Hepatocyte (in vitro differentiated cells): ENCODE measurements around the gene BSDC1.

Experiments
- CTCF ChIP-seq: fragments of 200-600 bp; sonication (generic); IDR thresholded peaks from 2 replicates; pipeline ENCODE4 v1.5.1; 2016; ENCODE audit warnings: antibody characterized with exemption, mild to moderate bottlenecking; ENCODE audit not compliant: poor library complexity
- EZH2 ChIP-seq: fragments of 200-600 bp; sonication (generic); IDR thresholded peaks from 2 replicates; pipeline ENCODE4 v1.6.1; 2016; ENCODE audit warnings: antibody characterized with exemption, mild to moderate bottlenecking, borderline replicate concordance

- TF ChIP-seq CTCF (no peak), EZH2 (no peak)
These were observed 1.9 kb downstream of the BSDC1 start for GRCh38 chr1:32392325-32392724.
